GM18517 (cell line): ENCODE measurements around the gene ZNF107.
A peak's percentile ranks its signal among the peaks of the same experiment; 100 is the strongest.

Experiments used
- ATAC-seq: cut with Tn5 transposase; IDR thresholded peaks from one replicate; pipeline ENCODE4 v1.9.1; 2021; ENCODE audit warnings: mild to moderate bottlenecking, moderate library complexity; ENCODE audit not compliant: unreplicated experiment

Gene ZNF107

DNA sequence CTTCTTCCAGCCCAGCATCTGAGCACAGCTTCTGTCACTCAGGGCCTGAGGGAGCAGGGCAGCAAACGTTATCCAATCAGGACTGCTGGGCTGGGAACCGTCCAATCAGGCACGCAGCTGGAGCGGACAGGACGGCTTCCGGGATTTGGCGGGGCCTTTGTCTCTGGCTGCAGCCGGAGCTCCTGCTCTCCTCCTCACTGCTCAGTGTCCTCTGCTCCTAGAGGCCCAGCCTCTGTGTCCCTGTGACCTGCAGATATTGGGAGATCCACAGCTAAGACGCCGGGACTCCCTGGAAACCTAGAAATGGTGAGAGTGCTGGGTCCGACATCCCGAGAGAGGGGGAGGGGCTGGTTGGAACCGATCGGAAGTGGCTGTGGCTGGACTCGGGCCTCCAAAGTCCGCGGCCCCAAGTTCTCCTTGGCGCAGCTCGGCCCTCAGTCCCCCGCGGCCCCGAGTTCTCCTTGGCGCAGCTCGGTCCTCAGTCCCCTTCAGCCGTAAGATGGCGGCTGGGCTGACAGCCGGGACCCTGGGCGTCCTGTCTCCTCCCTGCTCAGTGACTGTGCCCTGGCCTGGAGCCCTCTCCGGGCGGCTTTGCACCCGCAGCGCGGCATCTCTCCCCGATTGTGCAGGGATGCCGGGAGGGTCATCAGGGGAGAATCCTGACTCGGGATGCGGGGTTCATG is at the start of gene ZNF107:
ZNF107 (plus strand) TSS at position 154 of the 683 bp plus-strand sequence; CDS start at position 304, 150 bp downstream.
- ATAC-seq, result peak; percentile 98

DNA sequence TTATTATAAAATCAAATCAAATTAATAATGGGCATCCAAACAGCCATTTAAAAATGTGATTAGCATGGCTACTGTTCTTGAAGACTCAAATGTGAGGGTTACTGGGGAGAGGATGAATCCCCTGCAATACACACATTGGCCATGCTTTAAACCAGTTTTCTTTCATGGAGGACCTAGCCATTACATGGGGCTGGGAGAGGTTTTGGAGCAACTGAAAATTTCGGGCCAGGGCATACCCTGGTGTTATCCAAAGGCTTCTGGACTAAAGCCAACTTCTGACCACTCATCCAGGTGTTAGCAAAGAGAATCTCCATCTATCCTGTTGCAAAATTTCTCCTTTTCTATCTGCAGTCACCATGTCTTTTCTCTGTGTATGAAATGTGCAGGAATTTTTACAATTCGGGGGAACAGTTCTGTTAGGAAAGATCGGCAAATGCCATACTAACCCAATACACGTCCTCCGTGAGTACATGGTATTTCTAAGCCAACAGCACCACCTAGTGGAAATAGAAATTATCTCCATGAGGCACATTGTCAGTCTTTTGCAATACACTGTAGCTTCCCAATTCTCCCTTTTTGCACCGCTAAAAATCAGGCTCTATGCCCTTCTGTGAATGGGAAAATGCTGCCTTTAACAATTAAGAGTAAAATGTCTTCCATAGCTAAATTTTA is 47.0 kb upstream of the ZNF107 start:
- ATAC-seq, result no peak

DNA sequence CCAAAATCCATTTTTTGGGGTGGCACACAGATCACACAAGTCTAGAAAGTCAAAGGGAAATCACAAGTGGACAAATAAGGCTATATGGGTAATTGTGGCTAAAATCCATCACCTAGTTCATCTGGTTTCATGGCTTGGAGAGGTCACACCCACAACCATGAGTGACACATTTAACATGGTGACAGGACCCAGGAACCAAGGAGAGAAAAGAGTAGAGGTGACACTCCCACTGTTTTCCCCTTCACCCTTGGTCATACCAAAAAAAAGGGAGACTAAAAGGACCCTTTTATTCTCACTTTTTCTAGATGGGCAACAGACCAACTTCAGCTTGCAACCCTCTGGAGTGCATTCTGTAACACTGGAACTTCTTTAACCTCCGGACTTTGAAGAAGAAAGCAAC is 46.2 kb upstream of the ZNF107 start:
- no peak for ATAC-seq

DNA sequence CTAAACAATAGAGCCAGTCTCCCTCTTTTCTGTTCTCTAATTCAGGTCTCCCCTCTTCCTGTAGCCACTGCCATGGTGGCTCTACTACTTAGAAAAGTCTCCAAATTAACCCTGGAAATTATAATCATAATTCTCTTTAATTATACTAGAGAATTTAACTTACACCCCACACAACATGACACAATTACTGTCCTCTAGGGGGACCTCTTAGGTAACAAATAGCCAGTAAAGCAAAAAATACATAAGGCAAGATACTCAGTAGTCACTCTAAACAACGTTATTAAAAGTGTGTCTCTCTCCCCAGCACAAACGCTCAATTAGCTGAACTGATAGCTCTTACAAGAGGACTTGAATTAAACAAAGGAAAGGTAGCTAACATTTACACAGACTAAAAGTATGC is 44.3 kb upstream of the ZNF107 start:
- no peak for ATAC-seq

DNA sequence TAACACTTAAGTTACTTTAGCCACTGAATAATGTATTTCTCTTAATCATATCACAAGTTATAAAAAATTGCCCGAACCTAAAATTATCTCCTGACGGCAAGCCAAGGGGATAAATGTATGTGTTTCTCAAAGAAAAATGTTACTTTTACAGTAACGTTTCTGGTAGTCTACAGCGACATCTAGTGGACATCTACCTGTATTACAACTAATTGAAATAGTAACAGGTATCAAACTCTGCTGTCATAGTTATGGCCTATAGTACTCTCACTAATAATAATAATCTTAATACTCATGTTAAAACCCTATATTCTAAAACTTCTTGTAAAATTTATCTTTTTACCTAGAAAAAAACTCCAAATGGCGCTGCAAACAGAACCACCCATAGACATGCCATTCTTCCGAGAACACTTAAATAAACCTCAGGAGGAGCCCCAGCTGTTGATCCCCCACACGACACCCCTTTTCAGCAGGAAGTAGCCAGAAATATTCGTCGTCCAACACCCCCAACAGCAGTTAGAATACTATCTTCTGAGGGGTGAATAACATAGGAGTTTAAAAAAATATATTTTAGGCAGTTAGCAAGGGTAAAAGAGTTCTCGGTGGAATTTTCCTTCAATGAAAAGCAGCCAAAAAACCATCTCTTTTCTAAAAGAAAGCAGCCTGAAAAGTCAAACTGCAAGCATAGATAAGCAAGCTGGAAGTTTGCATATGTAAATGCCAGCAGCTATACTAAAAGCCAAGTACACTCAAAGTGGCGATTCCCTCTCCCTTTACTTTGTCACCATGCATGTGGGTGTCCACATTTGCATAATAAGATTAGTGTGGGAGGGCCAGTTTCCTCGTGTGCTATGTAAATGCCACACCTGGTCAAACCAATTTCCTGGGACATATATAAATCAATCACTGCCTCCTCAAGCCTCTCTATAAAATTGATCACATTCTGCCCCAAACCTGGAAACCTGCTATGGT is 40.5 kb upstream of the ZNF107 start:
- ATAC-seq, result no peak

DNA sequence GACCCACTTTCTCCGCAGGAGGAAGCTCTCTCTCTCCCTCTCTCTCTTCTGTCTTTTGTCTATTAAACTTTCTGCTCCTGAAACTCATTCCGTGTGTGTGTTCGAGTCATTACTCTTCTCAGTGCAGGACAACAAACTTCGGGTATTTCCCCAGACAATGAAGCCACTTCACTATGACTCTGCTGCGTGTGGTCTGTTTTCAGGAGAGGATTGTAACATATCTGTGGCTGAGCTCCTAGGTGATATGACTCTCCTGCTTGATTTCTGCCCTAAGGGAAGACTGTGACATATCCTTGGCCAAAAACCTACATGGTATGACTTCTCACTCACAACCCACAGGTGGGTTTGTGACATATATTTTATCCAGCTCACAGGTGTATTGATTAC is 39.9 kb upstream of the ZNF107 start:
- no peak for ATAC-seq

DNA sequence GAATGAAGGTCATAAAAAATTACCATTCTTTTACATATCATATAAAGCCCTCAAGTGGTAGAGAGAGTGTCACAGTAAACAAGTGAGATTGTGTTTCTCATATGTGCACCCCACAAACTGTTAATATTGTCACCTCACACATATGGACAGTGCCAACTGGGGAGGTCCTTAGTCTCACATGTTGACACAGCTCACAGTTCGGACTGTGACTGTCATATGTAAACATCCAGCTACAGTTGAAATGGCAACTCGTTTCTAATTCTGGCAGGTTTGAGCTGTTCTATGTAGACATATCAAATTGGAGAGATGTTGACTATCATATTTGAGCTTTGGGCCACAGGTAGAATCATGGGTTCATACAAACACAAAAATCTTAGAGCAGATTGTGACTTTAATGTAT is 39.4 kb upstream of the ZNF107 start:
- ATAC-seq, result no peak

DNA sequence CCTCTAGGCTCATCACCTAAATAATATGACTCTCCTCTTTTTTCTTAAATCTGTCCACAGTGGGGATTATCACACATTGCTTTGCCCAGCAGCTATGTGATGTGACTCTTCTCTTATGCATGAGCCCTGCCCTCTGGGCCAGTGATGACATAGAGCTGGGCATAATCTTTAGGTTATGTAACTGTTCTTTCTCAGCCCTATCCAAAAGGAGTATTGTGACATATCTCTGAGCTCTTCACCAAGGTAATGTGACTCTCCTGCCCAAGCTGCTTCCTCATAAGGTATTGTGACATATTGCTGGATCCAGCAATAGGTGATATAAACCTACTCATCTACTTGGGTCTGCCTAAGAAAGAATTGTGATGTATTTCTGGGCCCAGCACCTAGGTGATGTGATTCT is 37.7 kb upstream of the ZNF107 start:
- no peak for ATAC-seq

DNA sequence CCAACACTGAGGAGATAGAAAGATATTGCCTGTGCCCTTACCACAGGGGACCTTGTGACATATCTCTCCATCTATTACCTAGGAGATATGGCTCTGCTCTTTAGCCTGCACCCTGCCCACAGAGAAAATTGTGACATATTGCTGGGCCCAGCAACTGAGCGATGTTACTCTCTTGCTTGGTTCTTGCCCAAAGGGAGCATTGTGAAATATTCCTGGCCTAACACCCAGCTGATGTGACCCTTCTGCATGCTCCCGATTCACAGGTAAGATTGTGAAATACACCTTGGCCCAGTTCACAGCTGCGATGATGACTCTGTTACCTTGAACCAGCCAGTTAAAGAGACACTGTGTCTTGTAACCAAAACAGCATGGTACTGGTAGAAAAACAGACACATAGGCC is 37.2 kb upstream of the ZNF107 start:
- no peak for ATAC-seq

DNA sequence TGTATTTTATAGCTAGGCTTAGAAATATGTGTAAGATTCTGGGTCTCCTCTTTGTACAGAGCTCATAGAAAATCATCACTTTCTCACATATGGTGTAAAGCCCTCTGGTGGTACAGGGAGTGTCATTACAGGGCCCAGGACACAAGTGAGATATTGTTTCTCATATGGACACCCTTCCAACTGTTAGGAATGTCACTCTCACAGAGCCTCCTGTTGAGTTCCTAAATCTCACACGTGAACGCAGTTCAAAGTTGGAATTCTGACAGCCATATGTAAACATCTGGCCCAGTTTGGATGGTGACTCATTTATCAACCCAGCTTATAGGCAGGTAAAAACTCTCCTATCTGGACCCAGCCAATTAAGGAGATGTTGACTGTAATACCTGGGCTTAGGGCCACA is 35.4 kb upstream of the ZNF107 start:
- no peak for ATAC-seq

DNA sequence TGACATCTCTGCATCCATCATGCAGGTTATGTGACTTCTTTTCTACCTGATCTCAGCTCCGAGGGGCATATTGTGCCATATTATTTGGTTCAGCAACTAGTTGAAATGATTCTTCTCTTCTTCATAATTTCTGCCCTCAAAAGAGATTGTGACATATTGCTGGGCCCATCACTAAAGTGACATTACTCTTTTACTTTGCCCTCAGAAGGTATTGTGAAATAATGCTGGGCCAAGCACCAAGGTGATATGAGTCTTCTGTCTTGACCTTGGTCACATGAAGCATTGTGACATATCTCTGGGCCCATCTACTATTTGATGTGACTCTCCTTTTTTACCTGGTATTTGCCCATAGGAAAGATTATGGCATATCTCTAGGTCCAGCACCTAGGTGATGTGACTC is 33.9 kb upstream of the ZNF107 start:
- ATAC-seq, result no peak

DNA sequence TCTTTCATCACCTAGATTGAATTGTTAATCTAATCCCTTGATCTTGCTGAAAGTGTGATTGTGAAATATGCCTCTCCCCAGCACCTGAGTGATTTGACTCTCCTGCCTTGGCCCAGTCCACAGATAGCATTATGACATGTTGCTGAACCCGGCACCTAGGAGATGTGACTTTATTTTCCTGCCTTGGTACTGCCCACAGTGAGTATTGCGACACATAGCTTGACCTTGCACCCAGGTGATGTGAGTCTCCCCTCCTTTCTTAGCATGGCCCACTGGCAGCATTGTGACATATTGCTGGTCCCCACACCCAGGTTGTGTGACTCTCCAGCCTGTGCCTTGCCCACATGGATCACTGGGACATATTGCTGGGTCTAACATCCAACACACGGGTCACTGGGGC is 32.5 kb upstream of the ZNF107 start:
- ATAC-seq, result no peak

DNA sequence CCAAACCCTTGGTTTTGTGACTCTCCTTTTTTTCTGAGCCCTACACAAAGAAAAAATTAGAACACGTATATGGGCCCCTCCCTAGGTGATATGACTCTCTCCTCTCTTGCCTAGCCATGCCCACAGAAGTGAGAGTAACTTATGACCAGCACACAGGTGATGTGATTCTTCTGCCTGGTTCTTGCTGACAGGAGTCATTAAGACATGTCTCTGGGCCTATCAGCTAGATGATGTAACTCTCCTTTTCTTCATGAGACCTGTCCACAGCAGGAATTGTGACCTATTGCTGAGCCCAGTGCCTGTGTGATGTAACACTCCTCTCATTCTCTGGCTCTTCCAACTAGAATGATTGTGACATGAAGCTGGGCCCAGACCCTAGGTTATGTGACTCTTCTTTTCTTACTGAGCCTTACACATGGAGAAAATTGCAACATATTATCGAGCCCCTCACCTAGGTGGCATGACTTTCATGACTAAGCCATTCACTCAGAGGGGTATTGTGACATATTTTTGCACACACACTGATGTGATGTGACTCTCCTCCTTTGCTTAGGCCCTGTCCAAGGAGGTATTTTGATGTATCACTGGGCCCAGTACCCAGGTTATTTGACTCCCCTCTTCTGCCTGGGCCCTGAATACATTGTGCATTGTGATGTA is 31.4 kb upstream of the ZNF107 start:
- no peak for ATAC-seq

DNA sequence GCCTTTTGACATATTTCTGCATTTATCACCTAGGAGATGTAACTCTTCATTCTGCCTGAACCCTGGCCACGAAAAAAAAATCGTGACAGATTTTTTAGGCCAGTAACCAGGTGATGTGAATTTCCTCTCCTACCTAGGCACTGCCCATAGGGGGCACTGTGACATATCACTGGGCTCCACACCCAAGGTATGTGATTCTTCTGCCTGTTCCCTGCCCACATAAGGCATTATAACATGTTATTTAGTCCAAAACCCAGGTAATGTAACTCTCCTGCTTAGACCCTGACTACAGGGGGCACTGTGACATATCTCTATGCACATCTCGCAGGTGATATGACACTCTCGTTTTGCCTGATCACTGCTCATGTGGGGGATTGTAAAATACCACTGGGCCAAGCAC is 29.5 kb upstream of the ZNF107 start:
- no peak for ATAC-seq

DNA sequence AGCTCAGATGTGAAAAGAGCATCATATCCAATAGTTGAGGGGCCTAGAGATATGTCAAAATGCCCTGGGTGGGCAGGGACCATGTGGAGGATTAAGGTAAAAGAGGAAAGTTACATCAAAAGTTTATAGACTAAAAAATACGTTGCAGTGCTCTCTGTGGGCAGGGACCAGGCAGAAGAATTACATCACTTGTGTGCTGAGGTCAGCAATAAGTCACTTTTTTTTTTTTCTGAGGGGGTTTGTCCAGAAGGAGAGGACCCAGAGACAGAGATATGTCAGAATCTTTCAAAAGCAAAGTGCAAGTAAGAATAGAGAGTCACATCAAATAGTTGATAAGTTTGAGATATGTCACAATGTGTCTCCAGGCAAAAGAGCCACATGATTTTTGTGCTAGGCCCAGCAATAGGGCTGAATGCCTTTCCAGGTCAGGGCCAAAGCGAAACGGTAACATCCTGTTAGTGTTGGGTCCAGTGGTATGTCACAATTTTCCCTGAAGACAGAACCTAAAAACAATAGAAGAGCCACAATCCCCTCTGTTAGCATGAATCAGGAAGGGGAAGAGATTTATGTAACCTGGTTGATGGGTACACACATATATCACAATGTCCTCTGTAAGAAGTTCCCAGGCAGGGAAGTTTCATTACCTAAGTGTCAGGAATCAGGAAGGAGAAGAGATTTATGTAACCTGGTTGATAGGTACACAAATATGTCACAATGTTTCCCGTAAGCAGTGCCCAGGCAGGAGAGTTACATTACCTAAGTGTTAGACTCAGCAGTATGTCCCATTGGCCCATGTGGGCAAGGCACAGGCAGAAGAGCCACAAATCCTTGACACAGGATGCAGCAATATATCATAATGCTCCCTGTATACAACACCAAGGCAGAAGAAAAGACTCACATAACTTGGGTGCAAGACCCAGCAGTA is 28.1 kb upstream of the ZNF107 start:
- ATAC-seq, result no peak

DNA sequence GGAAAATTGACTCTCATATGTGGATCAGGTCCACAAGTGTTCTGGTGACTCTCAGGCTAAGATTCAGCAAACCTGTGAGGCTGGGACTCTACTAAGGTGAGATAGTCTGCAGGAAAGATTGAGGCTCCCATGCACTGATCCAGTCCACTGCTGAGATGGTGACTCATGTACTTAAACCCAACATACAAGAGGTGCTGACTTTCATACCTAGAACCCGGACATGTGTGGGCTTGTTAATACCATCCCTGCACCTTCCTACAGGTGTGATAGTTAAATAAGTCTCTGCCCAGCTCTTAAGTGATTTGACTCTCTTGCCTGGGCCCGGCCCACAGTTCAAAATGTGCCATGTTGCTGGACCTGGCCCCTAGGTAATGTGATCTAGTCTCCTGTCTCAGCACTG is 27.1 kb upstream of the ZNF107 start:
- ATAC-seq, result no peak

DNA sequence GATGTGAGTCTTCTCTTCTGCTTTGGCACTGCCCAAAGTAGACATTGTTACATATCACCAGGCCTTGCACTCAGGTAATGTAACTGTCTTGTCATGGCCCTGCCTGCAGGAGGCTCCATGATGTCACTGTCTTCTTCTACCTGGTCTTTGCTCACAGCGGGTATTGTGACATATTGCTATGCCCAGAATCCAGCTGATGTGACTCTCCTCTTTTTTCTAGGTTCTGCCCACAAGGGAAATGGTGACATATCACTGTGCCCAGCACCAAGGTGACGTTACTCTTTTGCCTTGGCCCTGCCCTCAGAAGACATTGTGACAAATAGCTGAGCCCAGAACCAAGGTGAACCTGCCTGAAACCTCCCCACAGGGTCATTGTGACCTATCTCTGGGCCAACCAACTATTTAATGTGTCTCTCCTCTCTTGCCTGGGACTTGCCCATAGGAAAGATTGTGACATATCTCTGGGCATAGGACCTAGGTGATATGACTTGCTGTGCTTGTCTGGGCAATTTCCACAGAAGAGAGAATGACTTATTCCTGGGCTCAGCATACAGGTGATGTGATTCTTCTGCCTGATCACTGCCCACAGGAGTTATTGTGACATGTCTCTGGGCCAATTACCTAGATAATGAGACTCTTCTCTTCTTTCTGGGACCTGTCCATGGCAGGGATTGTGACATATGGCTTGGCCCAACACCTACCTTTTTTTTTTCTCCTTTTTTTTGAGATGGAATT is 26.5 kb upstream of the ZNF107 start:
- ATAC-seq, result no peak

DNA sequence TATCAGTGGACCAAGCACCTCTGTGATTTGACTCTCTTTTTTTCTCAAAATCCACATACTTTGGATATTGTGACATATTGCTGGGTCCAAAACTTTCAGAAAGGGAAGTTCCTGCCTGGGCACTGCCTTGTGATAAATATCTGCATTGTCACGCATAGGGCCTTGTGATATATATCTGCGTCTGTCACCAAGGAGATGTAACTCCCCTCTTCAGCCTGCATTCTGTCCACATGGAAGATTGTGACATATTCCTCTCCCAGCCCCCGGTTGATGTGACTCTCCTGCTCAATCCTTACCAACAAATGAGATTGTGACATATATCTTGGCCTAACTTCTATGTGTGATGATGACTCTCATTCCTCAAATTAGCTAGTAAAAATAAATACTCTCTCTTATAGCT is 25.4 kb upstream of the ZNF107 start:
- no peak for ATAC-seq

DNA sequence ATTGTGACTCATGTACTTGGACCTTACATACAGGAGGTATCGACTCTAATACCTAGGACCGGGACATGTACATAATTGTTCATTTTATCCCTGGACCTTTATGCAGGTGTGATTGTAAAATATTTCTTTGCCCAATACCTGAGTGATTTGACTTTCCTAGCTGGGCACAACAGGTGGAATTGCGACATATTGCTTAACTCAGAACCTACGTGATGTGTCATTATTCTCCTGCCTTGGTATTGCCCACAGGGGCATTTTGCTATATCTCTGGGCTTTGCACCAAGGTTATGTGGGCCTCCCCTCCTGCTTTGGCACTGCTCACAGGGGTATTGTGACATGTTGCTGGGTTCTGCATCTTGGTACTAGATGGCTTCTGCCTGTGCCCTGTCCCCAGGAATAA is 23.9 kb upstream of the ZNF107 start:
- no peak for ATAC-seq
